Effector memory CD4-positive, alpha-beta T cell (primary cell): ENCODE results near the gene PDK2.
A peak's percentile ranks its signal among the peaks of the same experiment; 100 is the strongest.

ENCODE experiments used
- DNase-seq, 3 donors: peaks; one replicate each; pipeline ENCODE4 v3.0.0-alpha.2; 2020
- H3K27ac ChIP-seq: 2 replicates; pipeline ENCODE4 v1.7.0; 2013; ENCODE audit warnings: mild to moderate bottlenecking, low read length, moderate library complexity; ENCODE audit not compliant: insufficient read depth, poor library complexity, severe bottlenecking
- H3K27me3 ChIP-seq: replicated peaks from 2 replicates; pipeline ENCODE4 v1.7.0; 2013; ENCODE audit warnings: mild to moderate bottlenecking, low read length; ENCODE audit not compliant: insufficient read depth, control insufficient read depth, poor library complexity, severe bottlenecking
- H3K36me3 ChIP-seq: 2 replicates; pipeline ENCODE4 v1.7.0; 2013; ENCODE audit warnings: mild to moderate bottlenecking, low read length, moderate library complexity; ENCODE audit not compliant: control insufficient read depth, insufficient read depth
- H3K4me1 ChIP-seq: 2 replicates; pipeline ENCODE4 v1.7.0; 2013; ENCODE audit warnings: low read length, mild to moderate bottlenecking; ENCODE audit not compliant: control insufficient read depth, insufficient read depth, poor library complexity, severe bottlenecking
- H3K4me3 ChIP-seq: 2 replicates; pipeline ENCODE4 v1.7.0; 2013; ENCODE audit warnings: low read length, low read depth, mild to moderate bottlenecking; ENCODE audit not compliant: insufficient read depth, poor library complexity, severe bottlenecking
- H3K9me3 ChIP-seq: 2 replicates; pipeline ENCODE4 v1.7.0; 2013; ENCODE audit warnings: mild to moderate bottlenecking, low read length, moderate library complexity; ENCODE audit not compliant: control insufficient read depth

PDK2 gene

DNA sequence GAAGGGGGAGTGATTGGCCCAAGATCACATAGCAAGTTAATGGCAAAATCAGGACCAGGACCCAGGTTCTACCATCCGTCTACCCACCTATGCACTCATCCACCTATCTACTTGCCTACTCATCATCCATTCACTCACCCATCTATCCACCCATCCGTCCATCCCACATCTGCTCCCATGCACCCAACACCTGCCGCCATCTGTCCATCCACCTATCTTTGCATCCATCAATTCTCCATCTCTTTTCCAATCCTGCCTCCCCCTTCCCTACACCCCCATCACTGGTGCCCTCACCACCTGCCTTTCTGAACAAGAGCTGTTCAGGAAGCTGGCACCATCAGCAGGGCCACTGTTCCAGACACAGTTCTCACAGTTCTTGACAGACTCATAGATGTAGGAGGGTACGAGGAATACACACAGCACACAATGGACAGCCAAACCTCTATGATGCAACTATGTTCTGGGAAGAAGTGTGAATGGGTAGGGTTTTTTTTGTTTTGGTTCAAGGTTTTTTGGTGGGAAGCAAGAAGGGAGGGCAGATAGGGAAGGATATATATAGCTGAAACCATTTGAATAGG, 30.4 kb downstream of the PDK2 start:
- Histone ChIP-seq H3K4me3 (no peak overlapping the region), H3K4me1 (peaks cover 11% of the 10 kb centered on the region), H3K36me3 (no peaks in the 10 kb centered on the region), H3K9me3 (no peaks in the 10 kb centered on the region), H3K27ac (no peak overlapping the region), H3K27me3 (no peaks in the 10 kb centered on the region)
- DNase-seq: no peak

DNA sequence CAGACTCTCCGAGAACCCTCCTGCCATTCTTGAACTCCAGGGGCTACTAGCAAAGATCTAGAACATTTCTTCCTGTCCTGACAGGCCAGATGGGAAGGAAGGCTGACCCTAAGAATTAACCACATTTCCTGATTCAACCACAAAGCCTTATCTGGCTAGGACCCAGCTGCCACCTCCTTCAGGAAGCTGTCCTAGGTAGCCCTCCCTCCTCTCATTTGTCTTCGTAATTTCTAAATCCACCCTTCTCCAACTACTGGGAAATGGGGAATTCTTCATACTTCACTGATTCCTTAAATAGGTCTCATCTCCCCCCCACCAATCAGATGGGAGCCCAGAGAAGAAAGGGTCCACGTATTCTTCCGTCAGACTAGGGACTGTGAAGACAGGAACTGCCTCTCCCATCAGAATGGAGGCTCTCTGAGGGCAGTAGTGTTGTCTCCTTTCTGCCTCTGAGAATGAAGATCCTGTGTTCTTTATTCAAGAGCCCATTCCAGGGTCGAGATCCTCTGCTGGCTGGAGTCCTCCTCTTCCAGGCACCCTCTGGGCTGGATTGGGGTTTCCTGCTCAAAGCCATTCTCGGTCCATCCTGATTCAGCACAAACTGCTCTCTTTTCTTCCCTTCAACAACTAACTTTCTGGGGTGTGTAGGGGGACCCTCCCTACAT, 32.7 kb downstream of the PDK2 start:
- Histone ChIP-seq H3K4me1 (peaks cover 21% of the 10 kb centered on the region), H3K27ac (no peak overlapping the region), H3K27me3 (no peaks in the 10 kb centered on the region), H3K4me3 (no peak overlapping the region), H3K36me3 (no peaks in the 10 kb centered on the region), H3K9me3 (no peaks in the 10 kb centered on the region)
- no peak for DNase-seq

DNA sequence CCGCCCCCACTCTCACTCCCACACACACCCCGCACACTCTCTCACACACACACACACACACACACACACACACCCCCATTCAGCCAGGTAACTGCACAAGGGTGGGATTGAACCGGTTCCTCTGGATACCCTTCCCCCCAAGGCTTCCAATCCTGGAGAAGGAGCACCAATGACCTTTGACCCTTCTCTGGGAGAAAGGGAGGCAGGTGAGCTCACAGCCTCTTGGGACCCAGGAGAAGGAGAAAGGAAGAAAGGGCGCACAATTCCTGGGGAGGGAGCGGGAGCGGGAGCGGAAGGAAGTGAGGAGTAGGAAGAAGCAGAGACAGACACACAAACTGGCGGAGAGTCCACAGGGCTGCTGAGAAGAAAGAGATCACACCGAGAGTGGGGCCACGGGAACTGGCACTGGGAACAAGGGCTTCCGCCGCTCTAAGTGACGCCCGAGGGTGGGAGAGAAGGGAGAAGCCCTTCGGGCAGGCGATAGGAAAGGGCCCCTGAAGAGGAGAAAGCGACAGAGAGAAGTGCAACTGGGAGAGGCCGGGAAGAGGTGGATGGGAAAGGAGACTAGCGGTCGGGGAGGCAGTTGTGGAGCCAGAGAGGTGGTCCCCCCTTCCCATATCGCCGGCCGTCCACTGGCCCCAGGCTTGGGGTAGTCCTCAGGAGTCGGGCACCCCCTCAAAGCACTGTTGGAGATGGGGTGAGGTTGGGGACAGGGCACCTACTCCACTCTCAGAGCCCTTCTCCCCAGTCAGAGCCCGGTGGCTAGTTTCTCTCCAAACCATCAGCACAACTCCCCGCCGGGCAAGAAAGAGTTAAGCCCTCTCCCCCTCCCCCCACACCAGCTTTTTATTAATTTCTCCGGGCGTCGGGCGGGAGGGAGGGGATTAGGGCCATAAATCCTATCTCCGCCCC, 33.5 kb downstream of the PDK2 start:
- no peaks in the 10 kb centered on the region for H3K27me3 ChIP-seq
- no peaks in the 10 kb centered on the region for H3K9me3 ChIP-seq
- H3K4me1 ChIP-seq: peaks cover 21% of the 10 kb centered on the region
- no peak overlapping the region for H3K27ac ChIP-seq
- DNase-seq: no peak
- peak overlapping the region; percentile 49 for H3K4me3 ChIP-seq
- H3K36me3 ChIP-seq: no peaks in the 10 kb centered on the region

- H3K27me3 ChIP-seq: no peaks in the 10 kb centered on the region
- peak overlapping the region; percentile 49 for H3K4me3 ChIP-seq
- DNase-seq: no peak
- peaks cover under 1% of the 10 kb centered on the region for H3K36me3 ChIP-seq
- peaks cover 21% of the 10 kb centered on the region for H3K4me1 ChIP-seq
- H3K27ac ChIP-seq: no peak overlapping the region
- H3K9me3 ChIP-seq: no peaks in the 10 kb centered on the region
Observed at GRCh38 chr17:50129353-50129727, 34.2 kb downstream of the PDK2 start.

GRCh38 chr17:50129728-50130558, 34.8 kb downstream of the PDK2 start, which contains the start of gene SAMD14:
SAMD14 (minus strand) TSS chr17:50130160; CDS start chr17:50124959, 5,201 bp downstream.
- Histone ChIP-seq H3K9me3 (no peaks in the 10 kb centered on the region), H3K36me3 (peaks cover 7% of the 10 kb centered on the region), H3K27ac (peak within 1 kb of the TSS; percentile 32), H3K27me3 (no peaks in the 10 kb centered on the region), H3K4me1 (peaks cover 21% of the 10 kb centered on the region), H3K4me3 (peak within 1 kb of the TSS; percentile 62)
- peak; percentile 36 to 46 (median 44) for DNase-seq

- Histone ChIP-seq H3K9me3 (no peaks in the 10 kb centered on the region), H3K4me3 (peak overlapping the region; percentile 62), H3K4me1 (peaks cover 21% of the 10 kb centered on the region), H3K36me3 (peaks cover 13% of the 10 kb centered on the region), H3K27me3 (no peaks in the 10 kb centered on the region), H3K27ac (no peak overlapping the region)
- no peak for DNase-seq
Observed at GRCh38 chr17:50130559-50131305, 35.6 kb downstream of the PDK2 start.

DNA sequence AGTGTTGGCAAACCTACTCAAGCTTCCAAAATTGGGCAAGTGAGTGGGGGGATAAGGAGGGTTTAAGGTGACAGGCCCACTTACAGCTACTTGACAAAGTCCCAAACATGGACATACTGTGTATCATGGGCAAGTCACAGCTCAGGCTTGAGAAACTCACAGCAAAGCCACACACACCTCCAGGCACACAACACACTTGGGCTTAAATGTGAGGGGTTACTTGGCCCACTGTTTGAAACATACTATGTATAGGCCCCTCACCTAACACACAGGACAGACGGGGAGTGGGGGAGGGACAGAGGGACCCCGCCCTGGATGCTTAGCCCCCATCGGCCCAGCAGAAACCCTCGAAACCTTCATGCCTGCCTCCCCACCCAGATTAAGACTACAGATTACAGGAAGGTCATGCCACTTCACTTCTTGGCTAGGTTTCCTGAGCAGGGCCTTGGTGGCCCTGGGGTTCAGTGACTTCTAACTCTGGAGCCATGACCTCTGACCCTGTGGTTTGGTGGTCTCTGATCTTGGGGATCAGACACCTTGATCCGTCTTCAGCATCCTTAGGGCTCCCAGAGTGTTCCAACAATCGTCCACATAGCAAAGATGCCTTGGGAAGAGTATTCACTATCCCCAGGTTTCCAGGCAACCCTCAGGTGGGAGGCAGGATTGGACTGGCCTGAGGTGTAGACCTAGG, 37.1 kb downstream of the PDK2 start:
- Histone ChIP-seq H3K27ac (no peak overlapping the region), H3K36me3 (peaks cover 27% of the 10 kb centered on the region)
- DNase-seq: no peak

GRCh38 chr17:50133028-50133768, 38.0 kb downstream of the PDK2 start:
- Histone ChIP-seq H3K4me3 (no peak overlapping the region), H3K36me3 (peaks cover 37% of the 10 kb centered on the region), H3K4me1 (peaks cover 21% of the 10 kb centered on the region), H3K9me3 (no peaks in the 10 kb centered on the region), H3K27ac (no peak overlapping the region), H3K27me3 (no peaks in the 10 kb centered on the region)
- DNase-seq: no peak

More for the DNA sequence above, 37.1 kb downstream of the PDK2 start:
- H3K4me1 ChIP-seq: peaks cover 21% of the 10 kb centered on the region
- H3K27me3 ChIP-seq: no peaks in the 10 kb centered on the region
- H3K4me3 ChIP-seq: no peak overlapping the region
- H3K9me3 ChIP-seq: no peaks in the 10 kb centered on the region
